ENCODE measurements around the gene MGAT5B. TPM values are rescaled to one million over a fixed set of nuclear protein-coding genes. Genes with fewer than 3 reads are reported as not detected.

Gene MGAT5B
- total and polyA plus RNA-seq, 2 donors (not counting 1 experiment from before 2014, with no cell fraction given), result 0.09 to 0.17 TPM

DNA sequence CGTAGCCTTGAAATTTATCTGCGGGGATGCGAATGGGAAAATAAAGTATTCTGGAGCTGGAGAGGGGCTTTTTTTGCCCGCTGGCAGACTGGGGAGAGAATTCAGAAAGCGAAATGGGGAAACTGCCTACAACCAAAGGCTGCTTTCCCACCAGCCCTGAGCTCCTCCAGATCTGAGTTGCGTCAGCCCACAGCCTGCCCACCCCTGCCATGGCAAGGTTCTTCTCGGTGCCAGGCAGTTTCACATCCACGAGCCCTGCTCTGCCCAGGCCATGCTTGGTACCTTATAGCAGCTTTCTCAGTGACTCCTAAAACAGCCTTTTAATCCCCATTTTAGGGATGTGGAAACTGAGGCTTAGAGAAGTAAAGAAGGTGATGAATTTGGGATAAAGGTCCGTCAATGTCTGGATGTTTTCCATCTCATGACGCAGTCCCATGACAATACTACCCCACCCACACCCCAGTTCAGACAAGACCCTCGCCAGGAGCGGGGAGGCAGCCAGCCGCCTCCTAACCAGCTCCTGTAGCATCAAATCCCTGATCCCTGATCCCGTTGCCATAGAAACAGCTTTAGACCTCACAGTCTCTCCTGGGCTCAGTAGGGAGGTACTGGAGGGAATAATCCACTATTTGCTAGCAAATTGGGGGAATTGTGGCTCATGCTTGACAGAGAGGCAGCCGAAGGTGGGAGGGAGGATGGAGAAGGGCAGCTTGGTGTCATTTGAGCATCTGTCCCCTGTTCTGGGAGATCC is 113.5 kb downstream of the MGAT5B start:
- Histone ChIP-seq H4K20me1 (ENCODE audit: control insufficient read depth, extremely low read depth, insufficient read depth, low read length) (no peaks in the 10 kb centered on the region), H3K4me1 (ENCODE audit: control insufficient read depth, extremely low read depth, insufficient read depth, low read length) (no peaks in the 10 kb centered on the region), H3K36me3 (ENCODE audit: control insufficient read depth, insufficient read depth, low read length) (no peaks in the 10 kb centered on the region), H2AFZ (ENCODE audit: low read length) (no peak overlapping the region), H3K4me2 (ENCODE audit: extremely low read depth, insufficient read depth, low read length) (no peak overlapping the region), H3K27ac (ENCODE audit: insufficient read depth, low read length) (no peak overlapping the region), H3K79me2 (ENCODE audit: control insufficient read depth, insufficient read depth, low read length) (no peaks in the 10 kb centered on the region), H3K9ac (ENCODE audit: insufficient read depth, low read length) (no peak overlapping the region), H3K9me3 (ENCODE audit: control insufficient read depth, insufficient read depth, low read depth, low read length) (no peaks in the 10 kb centered on the region), H3K27me3 (ENCODE audit: control insufficient read depth, insufficient read depth, low read length) (peaks cover 3% of the 10 kb centered on the region), H3K4me3 (replicated peaks in 1 of 4; ENCODE audit: control extremely low read depth in 1 of 4, insufficient read depth in 1 of 4, low read depth in 3 of 4, low read length in 4 of 4) (no peak overlapping the region)
- TF ChIP-seq EZH2 (IDR thresholded peaks at IDR 0.05; ENCODE audit: low read length, missing control alignments), result no peak
- TF ChIP-seq, protein P1, sequence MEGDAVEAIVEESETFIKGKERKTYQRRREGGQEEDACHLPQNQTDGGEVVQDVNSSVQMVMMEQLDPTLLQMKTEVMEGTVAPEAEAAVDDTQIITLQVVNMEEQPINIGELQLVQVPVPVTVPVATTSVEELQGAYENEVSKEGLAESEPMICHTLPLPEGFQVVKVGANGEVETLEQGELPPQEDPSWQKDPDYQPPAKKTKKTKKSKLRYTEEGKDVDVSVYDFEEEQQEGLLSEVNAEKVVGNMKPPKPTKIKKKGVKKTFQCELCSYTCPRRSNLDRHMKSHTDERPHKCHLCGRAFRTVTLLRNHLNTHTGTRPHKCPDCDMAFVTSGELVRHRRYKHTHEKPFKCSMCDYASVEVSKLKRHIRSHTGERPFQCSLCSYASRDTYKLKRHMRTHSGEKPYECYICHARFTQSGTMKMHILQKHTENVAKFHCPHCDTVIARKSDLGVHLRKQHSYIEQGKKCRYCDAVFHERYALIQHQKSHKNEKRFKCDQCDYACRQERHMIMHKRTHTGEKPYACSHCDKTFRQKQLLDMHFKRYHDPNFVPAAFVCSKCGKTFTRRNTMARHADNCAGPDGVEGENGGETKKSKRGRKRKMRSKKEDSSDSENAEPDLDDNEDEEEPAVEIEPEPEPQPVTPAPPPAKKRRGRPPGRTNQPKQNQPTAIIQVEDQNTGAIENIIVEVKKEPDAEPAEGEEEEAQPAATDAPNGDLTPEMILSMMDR (conservative IDR thresholded peaks at IDR 0.05 in 1 of 2, IDR thresholded peaks at IDR 0.05 in 1 of 2; ENCODE audit: low read depth in 1 of 2, low read length in 2 of 2), result no peak
- no peak for DNase-seq (ENCODE audit: low read depth in 2 of 2)

DNA sequence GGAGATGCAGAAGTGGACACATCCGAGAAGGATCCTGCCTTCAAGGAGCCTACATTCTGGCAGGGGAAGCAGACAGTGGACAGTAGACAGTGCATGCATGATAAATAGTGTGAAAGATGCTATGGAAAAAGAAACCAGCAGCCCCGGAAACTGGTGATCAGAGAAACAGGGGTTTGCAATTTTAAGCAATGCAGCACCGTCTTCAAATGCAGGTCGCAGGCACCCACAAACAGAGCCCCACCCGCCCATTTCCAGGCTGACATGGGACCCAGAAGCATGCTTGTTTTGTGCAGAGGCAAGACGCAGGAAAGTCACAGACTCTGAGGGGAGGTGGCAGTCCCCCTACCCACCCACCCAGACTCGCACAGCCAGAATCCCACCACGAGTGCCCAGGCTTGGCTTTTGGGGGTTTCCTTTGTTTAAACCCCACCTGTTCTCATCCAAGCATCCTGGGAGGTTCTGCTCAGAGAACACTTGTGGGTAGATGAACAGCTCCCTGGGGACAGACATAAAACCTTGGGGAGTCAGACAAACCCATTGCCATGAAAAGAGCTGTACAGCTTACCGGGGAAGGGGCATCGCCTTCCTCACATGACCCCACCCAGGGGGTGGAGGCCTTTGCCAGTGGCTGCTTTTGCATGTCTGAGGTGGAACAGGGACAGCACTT is 114.3 kb downstream of the MGAT5B start:
- Histone ChIP-seq H3K4me3 (replicated peaks in 1 of 4; ENCODE audit: control extremely low read depth in 1 of 4, insufficient read depth in 1 of 4, low read depth in 3 of 4, low read length in 4 of 4) (no peak overlapping the region), H3K4me1 (ENCODE audit: control insufficient read depth, extremely low read depth, insufficient read depth, low read length) (no peaks in the 10 kb centered on the region), H3K4me2 (ENCODE audit: extremely low read depth, insufficient read depth, low read length) (no peak overlapping the region), H2AFZ (ENCODE audit: low read length) (no peak overlapping the region), H3K27me3 (ENCODE audit: control insufficient read depth, insufficient read depth, low read length) (peaks cover 3% of the 10 kb centered on the region), H3K36me3 (ENCODE audit: control insufficient read depth, insufficient read depth, low read length) (no peaks in the 10 kb centered on the region), H3K9me3 (ENCODE audit: control insufficient read depth, insufficient read depth, low read depth, low read length) (no peaks in the 10 kb centered on the region), H4K20me1 (ENCODE audit: control insufficient read depth, extremely low read depth, insufficient read depth, low read length) (no peaks in the 10 kb centered on the region), H3K79me2 (ENCODE audit: control insufficient read depth, insufficient read depth, low read length) (no peaks in the 10 kb centered on the region), H3K27ac (ENCODE audit: insufficient read depth, low read length) (no peak overlapping the region), H3K9ac (ENCODE audit: insufficient read depth, low read length) (no peak overlapping the region)
- no peak for DNase-seq (ENCODE audit: low read depth in 2 of 2)
- TF ChIP-seq, protein P1 (conservative IDR thresholded peaks at IDR 0.05 in 1 of 2, IDR thresholded peaks at IDR 0.05 in 1 of 2; ENCODE audit: low read depth in 1 of 2, low read length in 2 of 2), result no peak
- TF ChIP-seq EZH2 (IDR thresholded peaks at IDR 0.05; ENCODE audit: low read length, missing control alignments), result no peak

DNA sequence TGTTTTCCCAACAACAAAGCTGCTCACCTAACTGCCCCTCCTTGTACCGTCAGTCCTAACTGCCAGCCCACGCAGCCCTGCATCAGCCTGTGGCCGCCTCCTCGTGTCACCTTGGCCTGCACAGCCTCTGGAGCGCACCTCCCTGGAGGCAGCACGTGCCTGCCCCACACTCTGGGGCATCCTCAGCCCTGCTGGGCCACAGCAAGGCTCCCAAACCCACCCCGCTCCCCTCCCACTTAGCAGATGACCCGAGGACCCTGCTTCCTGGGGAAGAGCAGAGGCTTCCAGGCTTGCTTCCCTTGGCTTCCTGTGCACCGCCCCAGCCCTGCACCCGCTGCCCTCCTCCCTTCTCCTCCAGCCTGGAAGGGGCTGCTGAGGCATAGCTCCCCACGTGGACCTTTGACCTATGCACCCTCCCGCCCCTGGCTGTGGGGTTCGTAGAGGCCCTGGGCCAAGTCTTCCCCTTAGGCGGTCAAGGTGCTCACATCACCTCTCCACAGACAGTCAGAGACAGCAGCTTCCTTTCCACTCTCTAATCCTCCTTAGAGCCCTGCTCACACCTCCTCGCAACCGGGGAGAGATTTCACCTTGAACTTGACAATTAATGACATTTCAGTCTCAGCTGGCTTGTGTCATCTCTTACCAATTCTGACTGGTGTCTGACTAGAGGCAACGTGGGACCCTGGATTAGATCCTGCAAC is 115.0 kb downstream of the MGAT5B start:
- Histone ChIP-seq H3K4me2 (ENCODE audit: extremely low read depth, insufficient read depth, low read length) (no peak overlapping the region), H3K27ac (ENCODE audit: insufficient read depth, low read length) (no peak overlapping the region), H3K36me3 (ENCODE audit: control insufficient read depth, insufficient read depth, low read length) (no peaks in the 10 kb centered on the region), H3K4me3 (replicated peaks in 1 of 4; ENCODE audit: control extremely low read depth in 1 of 4, insufficient read depth in 1 of 4, low read depth in 3 of 4, low read length in 4 of 4) (no peak overlapping the region), H3K27me3 (ENCODE audit: control insufficient read depth, insufficient read depth, low read length) (peaks cover 3% of the 10 kb centered on the region), H4K20me1 (ENCODE audit: control insufficient read depth, extremely low read depth, insufficient read depth, low read length) (no peaks in the 10 kb centered on the region), H3K9me3 (ENCODE audit: control insufficient read depth, insufficient read depth, low read depth, low read length) (no peaks in the 10 kb centered on the region), H3K79me2 (ENCODE audit: control insufficient read depth, insufficient read depth, low read length) (no peaks in the 10 kb centered on the region), H3K9ac (ENCODE audit: insufficient read depth, low read length) (no peak overlapping the region), H2AFZ (ENCODE audit: low read length) (no peak overlapping the region), H3K4me1 (ENCODE audit: control insufficient read depth, extremely low read depth, insufficient read depth, low read length) (no peaks in the 10 kb centered on the region)
- no peak for DNase-seq (ENCODE audit: low read depth in 2 of 2)
- TF ChIP-seq, protein P1 (conservative IDR thresholded peaks at IDR 0.05 in 1 of 2, IDR thresholded peaks at IDR 0.05 in 1 of 2; ENCODE audit: low read depth in 1 of 2, low read length in 2 of 2), result no peak
- TF ChIP-seq EZH2 (IDR thresholded peaks at IDR 0.05; ENCODE audit: low read length, missing control alignments), result no peak

Measured in fibroblast of lung (primary cell).